HEK293 (cell line): ENCODE measurements around the gene TRDMT1.

Experiments
- CTCF ChIA-PET: fragments of 350-600 bp; formaldehyde crosslinking; extraction: SDS; loops from one replicate; lab custom pipeline; 2021; ENCODE audit warnings: antibody characterized with exemption; lab: Yijun Ruan, JAX
- POLR2A ChIA-PET: fragments of 300-600 bp; formaldehyde crosslinking; extraction: SDS; loops from one replicate; lab custom pipeline; 2020; ENCODE audit warnings: antibody characterized with exemption, inconsistent platforms; lab: Yijun Ruan, JAX
- H3K27ac ChIP-seq: fragments of 200-500 bp; sonication (Bioruptor generic); 2 replicates; pipeline ENCODE4 v1.5.1; 2014; ENCODE audit warnings: low read depth, low read length, control low read depth, inconsistent platforms; ENCODE audit errors: extremely low read depth
- H3K36me3 ChIP-seq, 2 experiments: fragments of 200-500 bp in 1 of 2; sonication (Bioruptor generic) in 1 of 2; 1 replicate in 1 of 2; 2 replicates in 1 of 2; pipeline ENCODE4 v1.5.1; 2014 to 2017; ENCODE audit warnings: inconsistent platforms in 2 of 2, low read length in 2 of 2; ENCODE audit not compliant: control insufficient read depth in 2 of 2, insufficient read depth in 1 of 2
- H3K4me1 ChIP-seq: fragments of 200-500 bp; sonication (Bioruptor generic); 2 replicates; pipeline ENCODE4 v1.5.1; 2014; ENCODE audit warnings: mild to moderate bottlenecking, low read length, inconsistent platforms; ENCODE audit not compliant: control insufficient read depth, insufficient read depth
- H3K4me3 ChIP-seq: 2 replicates; pipeline ENCODE4 v1.5.1; 2011; ENCODE audit warnings: low read depth, mild to moderate bottlenecking, control low read depth, low read length, moderate library complexity
- H3K9me3 ChIP-seq: fragments of 200-500 bp; sonication (Bioruptor generic); 2 replicates; pipeline ENCODE4 v1.5.1; 2014; ENCODE audit warnings: low read depth, low read length, inconsistent platforms; ENCODE audit not compliant: control insufficient read depth, insufficient read depth
- IKZF3 ChIP-seq: fragments of 450-650 bp; IDR thresholded peaks from 2 replicates; pipeline ENCODE4 v1.5.0; 2018; ENCODE audit warnings: missing biosample characterization, mild to moderate bottlenecking, missing genetic modification characterization, moderate library complexity
- MZF1 ChIP-seq: fragments of 450-650 bp; formaldehyde crosslinking; IDR thresholded peaks from 2 replicates; pipeline ENCODE4 v1.5.1; 2017; ENCODE audit warnings: missing biosample characterization, missing genetic modification characterization, borderline replicate concordance
- PRDM4 ChIP-seq: fragments of 450-650 bp; formaldehyde crosslinking; IDR thresholded peaks from 2 replicates; pipeline ENCODE4 v1.5.1; 2017; ENCODE audit warnings: missing biosample characterization, missing genetic modification characterization
- PRDM6 ChIP-seq: fragments of 450-650 bp; formaldehyde crosslinking; IDR thresholded peaks from 2 replicates; pipeline ENCODE4 v1.5.1; 2017; ENCODE audit warnings: missing biosample characterization, missing genetic modification characterization
- ZBTB10 ChIP-seq: fragments of 450-650 bp; formaldehyde crosslinking; IDR thresholded peaks from 2 replicates; pipeline ENCODE4 v1.5.1; 2016; ENCODE audit warnings: missing biosample characterization, missing genetic modification characterization
- ZBTB21 ChIP-seq: fragments of 450-650 bp; formaldehyde crosslinking; IDR thresholded peaks from 2 replicates; pipeline ENCODE4 v1.5.1; 2017; ENCODE audit warnings: missing biosample characterization, missing genetic modification characterization
- ZBTB48 ChIP-seq: fragments of 450-650 bp; formaldehyde crosslinking; IDR thresholded peaks from 2 replicates; pipeline ENCODE4 v1.5.1; 2016; ENCODE audit warnings: missing biosample characterization, missing genetic modification characterization
- ZFP69B ChIP-seq: fragments of 450-650 bp; formaldehyde crosslinking; IDR thresholded peaks from 2 replicates; pipeline ENCODE4 v1.5.1; 2016; ENCODE audit warnings: missing biosample characterization, missing genetic modification characterization
- ZNF133 ChIP-seq: fragments of 450-650 bp; formaldehyde crosslinking; IDR thresholded peaks from 2 replicates; pipeline ENCODE4 v1.5.1; 2016; ENCODE audit warnings: missing biosample characterization, missing genetic modification characterization
- ZNF155 ChIP-seq: fragments of 450-650 bp; formaldehyde crosslinking; IDR thresholded peaks from 2 replicates; pipeline ENCODE4 v1.5.1; 2016; ENCODE audit warnings: missing biosample characterization, missing genetic modification characterization
- ZNF184 ChIP-seq: fragments of 450-650 bp; IDR thresholded peaks from 2 replicates; pipeline ENCODE4 v1.5.1; 2018; ENCODE audit warnings: missing biosample characterization, mild to moderate bottlenecking, missing genetic modification characterization
- ZNF211 ChIP-seq: fragments of 450-650 bp; formaldehyde crosslinking; IDR thresholded peaks from 2 replicates; pipeline ENCODE4 v1.5.1; 2016; ENCODE audit warnings: low read depth, missing biosample characterization, missing genetic modification characterization
- ZNF292 ChIP-seq: fragments of 450-650 bp; formaldehyde crosslinking; IDR thresholded peaks from 2 replicates; pipeline ENCODE4 v1.5.1; 2016; ENCODE audit warnings: low read depth, missing biosample characterization, missing genetic modification characterization, borderline replicate concordance
- ZNF391 ChIP-seq: fragments of 450-650 bp; formaldehyde crosslinking; IDR thresholded peaks from 2 replicates; pipeline ENCODE4 v1.5.1; 2016; ENCODE audit warnings: low read depth, missing biosample characterization, missing genetic modification characterization, borderline replicate concordance
- ZNF48 ChIP-seq: fragments of 450-650 bp; formaldehyde crosslinking; IDR thresholded peaks from 2 replicates; pipeline ENCODE4 v1.5.1; 2016; ENCODE audit warnings: missing biosample characterization, missing genetic modification characterization
- ZNF571 ChIP-seq: fragments of 450-650 bp; formaldehyde crosslinking; IDR thresholded peaks from 2 replicates; pipeline ENCODE4 v1.5.0; 2017; ENCODE audit warnings: missing biosample characterization, missing genetic modification characterization
- ZNF629 ChIP-seq: fragments of 450-650 bp; formaldehyde crosslinking; IDR thresholded peaks from 2 replicates; pipeline ENCODE4 v1.5.1; 2017; ENCODE audit warnings: missing biosample characterization, missing genetic modification characterization
- ZNF639 ChIP-seq: fragments of 450-650 bp; formaldehyde crosslinking; IDR thresholded peaks from 2 replicates; pipeline ENCODE4 v1.5.1; 2016; ENCODE audit warnings: missing biosample characterization, missing genetic modification characterization
- ZNF747 ChIP-seq: fragments of 450-650 bp; formaldehyde crosslinking; IDR thresholded peaks from 2 replicates; pipeline ENCODE4 v1.5.1; 2016; ENCODE audit warnings: missing biosample characterization, missing genetic modification characterization
- ZNF76 ChIP-seq: fragments of 450-650 bp; formaldehyde crosslinking; IDR thresholded peaks from 2 replicates; pipeline ENCODE4; 2016; ENCODE audit warnings: low read depth, missing biosample characterization, missing genetic modification characterization, borderline replicate concordance
- TF ChIP-seq, protein P1 (sequence below): fragments of 450-650 bp; formaldehyde crosslinking; IDR thresholded peaks from 2 replicates; pipeline ENCODE4 v1.5.1; 2016; ENCODE audit warnings: missing biosample characterization, missing genetic modification characterization
- TF ChIP-seq, protein P2 (sequence below): fragments of 450-650 bp; formaldehyde crosslinking; IDR thresholded peaks from 2 replicates; pipeline ENCODE4 v1.5.1; 2016; ENCODE audit warnings: missing biosample characterization, missing genetic modification characterization

TRDMT1 gene

GRCh38 chr10:17153321-17153720, 48.2 kb downstream of the TRDMT1 start:
- Histone ChIP-seq H3K27ac (no peak overlapping the region), H3K36me3 (no peaks in the 10 kb centered on the region), H3K9me3 (no peaks in the 10 kb centered on the region), H3K4me3 (no peak overlapping the region), H3K4me1 (peaks cover 4% of the 10 kb centered on the region; the same call in 1 of the 2 replicates)
- ChIA-PET CTCF (interaction anchor here (0.7 to 0.8 kb wide), 2 partner anchors 31 to 306 kb away, joined by 3 read pairs; no protein-coding TSS in a partner anchor), POLR2A (no interaction called here)
- TF ChIP-seq PRDM6 (tag by site-specific recombination), result peak; percentile 14; the same call in 1 of the 2 replicates
- TF ChIP-seq ZNF292 (tag by site-specific recombination), result no peak

DNA sequence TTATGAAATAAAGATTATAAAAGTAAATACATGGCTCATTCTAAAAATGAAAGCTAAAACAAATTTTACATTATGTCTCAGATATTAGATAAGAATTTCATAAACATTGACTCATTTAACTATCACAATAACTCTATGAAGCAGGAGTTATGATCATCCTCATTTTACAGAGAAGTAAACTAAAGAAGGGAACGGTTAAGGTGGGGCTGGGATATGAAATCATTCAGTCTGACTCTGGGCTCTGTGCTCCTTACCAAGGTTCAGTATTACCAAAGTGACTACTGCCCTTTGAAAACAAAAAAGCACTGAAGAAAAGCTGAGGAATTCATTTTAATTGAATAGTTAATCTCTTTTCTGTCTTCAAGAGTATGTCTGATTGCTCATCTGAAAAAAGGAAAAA, 49.8 kb downstream of the TRDMT1 start:
- ChIA-PET CTCF (interaction anchor here (0.8 to 1.0 kb wide), 2 partner anchors 9 to 93 kb away, joined by 3 to 4 read pairs; no protein-coding TSS in a partner anchor), POLR2A (no interaction called here)
- no peaks in the 10 kb centered on the region for H3K36me3 ChIP-seq
- TF ChIP-seq ZFP69B (tag by site-specific recombination) (no peak), MZF1 (tag by site-specific recombination) (no peak), ZBTB21 (no peak), ZNF48 (tag by site-specific recombination) (no peak), ZNF211 (tag by site-specific recombination) (no peak), ZBTB10 (tag by site-specific recombination) (no peak), ZNF391 (tag by site-specific recombination) (no peak), ZNF76 (tag by site-specific recombination) (no peak), ZNF629 (tag by site-specific recombination) (no peak), PRDM4 (tag by site-specific recombination) (no peak), ZNF133 (tag by site-specific recombination) (no peak), ZNF571 (tag by site-specific recombination) (no peak), ZNF639 (tag by site-specific recombination) (no peak), IKZF3 (no peak), ZNF155 (no peak), ZBTB48 (tag by site-specific recombination) (no peak), ZNF184 (tag by site-specific recombination) (no peak), ZNF747 (tag by site-specific recombination) (no peak)
- TF ChIP-seq, protein P1, sequence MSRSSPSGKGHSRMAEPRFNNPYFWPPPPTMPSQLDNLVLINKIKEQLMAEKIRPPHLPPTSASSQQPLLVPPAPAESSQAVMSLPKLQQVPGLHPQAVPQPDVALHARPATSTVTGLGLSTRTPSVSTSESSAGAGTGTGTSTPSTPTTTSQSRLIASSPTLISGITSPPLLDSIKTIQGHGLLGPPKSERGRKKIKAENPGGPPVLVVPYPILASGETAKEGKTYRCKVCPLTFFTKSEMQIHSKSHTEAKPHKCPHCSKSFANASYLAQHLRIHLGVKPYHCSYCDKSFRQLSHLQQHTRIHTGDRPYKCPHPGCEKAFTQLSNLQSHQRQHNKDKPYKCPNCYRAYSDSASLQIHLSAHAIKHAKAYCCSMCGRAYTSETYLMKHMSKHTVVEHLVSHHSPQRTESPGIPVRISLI (tag by site-specific recombination), result no peak
- TF ChIP-seq, protein P2, sequence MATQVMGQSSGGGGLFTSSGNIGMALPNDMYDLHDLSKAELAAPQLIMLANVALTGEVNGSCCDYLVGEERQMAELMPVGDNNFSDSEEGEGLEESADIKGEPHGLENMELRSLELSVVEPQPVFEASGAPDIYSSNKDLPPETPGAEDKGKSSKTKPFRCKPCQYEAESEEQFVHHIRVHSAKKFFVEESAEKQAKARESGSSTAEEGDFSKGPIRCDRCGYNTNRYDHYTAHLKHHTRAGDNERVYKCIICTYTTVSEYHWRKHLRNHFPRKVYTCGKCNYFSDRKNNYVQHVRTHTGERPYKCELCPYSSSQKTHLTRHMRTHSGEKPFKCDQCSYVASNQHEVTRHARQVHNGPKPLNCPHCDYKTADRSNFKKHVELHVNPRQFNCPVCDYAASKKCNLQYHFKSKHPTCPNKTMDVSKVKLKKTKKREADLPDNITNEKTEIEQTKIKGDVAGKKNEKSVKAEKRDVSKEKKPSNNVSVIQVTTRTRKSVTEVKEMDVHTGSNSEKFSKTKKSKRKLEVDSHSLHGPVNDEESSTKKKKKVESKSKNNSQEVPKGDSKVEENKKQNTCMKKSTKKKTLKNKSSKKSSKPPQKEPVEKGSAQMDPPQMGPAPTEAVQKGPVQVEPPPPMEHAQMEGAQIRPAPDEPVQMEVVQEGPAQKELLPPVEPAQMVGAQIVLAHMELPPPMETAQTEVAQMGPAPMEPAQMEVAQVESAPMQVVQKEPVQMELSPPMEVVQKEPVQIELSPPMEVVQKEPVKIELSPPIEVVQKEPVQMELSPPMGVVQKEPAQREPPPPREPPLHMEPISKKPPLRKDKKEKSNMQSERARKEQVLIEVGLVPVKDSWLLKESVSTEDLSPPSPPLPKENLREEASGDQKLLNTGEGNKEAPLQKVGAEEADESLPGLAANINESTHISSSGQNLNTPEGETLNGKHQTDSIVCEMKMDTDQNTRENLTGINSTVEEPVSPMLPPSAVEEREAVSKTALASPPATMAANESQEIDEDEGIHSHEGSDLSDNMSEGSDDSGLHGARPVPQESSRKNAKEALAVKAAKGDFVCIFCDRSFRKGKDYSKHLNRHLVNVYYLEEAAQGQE, result no peak
- H3K9me3 ChIP-seq, result no peaks in the 10 kb centered on the region
- H3K4me1 ChIP-seq, result peaks cover 4% of the 10 kb centered on the region; the same call in 1 of the 2 replicates
- H3K4me3 ChIP-seq, result no peak overlapping the region
- no peak overlapping the region for H3K27ac ChIP-seq
